Activated naive CD4-positive, alpha-beta T cell (primary cell): ENCODE data around the gene LHFPL4.
"Not testable (repeated sequence)": the region's sequence is repeated elsewhere in the genome, so short reads cannot be mapped to it uniquely, and the experiment has no call there.

Experiments
- DNase-seq, 4 experiments: peaks; one replicate each; lab custom pipeline; 2025; lab: John Stamatoyannopoulos, UW

Gene LHFPL4

DNA sequence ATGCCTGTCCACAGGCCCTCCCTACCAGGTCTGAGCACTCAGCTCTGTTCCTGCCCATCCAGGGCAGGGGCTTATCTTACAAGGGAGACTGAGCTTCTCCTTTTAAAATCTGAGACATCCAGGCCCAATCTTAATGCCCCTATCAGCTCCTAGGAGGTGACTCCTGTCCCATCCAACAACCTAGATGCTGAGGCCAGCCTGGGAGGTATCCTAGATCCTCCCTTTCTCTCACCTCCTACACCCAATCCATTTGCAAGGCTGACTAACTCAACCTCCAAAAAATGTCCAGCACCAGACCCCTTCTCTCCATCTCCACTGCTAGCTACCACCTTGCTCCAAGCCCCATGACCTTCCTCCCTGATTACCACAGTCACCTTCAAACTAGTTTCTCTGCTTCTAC, 17.4 kb downstream of the LHFPL4 start:
- no peak for DNase-seq

DNA sequence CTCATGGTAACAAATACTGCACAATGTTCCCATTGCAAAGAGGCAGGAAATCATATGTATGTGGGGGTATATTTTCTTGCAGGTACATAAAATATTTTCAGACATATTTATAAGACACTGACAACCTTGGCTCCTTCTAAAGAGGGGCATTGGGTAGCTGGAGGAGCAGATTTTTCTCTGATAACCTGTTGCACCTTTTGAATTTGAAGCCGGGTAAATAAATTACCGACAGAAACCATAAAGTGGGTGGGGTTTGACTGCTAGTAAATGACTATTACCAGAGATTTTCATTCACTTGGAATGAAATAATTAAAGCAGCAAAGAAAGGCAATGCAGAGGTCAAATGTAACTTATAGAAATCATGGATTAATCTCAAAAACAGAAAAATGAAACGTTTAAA, 19.2 kb downstream of the LHFPL4 start:
- no peak for DNase-seq

DNA sequence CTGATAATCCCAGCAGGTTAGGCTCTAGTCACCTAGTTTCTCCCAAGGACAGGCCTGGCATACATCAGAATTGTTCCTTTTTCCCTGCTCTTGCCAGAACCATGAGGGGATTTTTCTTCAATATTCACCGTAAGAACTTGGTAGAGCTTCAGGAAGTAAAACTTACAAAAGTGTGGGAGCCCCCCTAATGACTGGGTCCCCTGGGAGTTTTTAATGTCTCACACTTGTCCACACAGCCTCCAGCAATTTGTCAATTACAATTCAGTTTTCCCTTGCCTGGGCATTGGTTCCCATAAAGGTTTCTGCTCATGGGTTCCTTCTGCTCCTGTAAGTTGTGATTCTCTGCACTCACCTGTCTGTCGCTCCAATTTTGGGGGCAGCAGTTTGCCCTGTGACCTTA, 28.5 kb downstream of the LHFPL4 start:
- no peak for DNase-seq

DNA sequence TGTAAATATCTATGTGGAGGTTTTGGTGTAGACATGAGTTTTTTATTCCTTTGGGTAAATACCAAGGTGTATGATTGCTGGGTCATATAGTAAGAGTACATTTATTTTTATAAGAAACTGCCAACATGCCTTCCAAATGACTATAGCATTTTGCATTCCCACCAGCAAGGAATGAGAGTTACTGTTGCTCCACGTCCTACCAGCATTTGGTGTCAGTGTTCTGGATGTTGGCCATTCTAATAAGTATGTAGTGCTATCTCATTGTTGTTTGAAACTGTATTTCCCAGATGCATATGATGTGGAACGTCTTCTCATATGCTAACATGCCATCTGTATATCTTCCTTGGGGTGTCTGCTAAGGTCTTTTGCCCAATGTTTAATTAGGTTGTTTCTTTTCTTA, 38.7 kb downstream of the LHFPL4 start:
- DNase-seq, result no peak

DNA sequence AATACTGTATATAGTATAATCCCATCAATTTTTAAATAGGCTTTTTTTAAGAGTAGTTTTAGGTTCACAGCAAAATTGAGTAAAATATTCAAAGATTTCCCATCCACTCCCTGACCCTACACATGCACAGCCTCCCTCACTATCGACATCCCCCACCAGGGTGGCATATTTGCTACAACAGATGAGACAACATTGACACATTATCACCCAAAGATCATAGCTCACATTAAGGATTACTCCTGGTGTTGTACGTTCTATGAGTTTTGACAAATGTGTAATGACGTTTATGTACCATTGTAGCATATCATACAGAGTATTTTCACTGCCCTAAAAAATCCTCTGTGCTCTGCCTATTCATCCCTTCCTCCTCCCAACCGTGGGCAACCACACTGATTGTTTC, 39.3 kb downstream of the LHFPL4 start:
- no peak for DNase-seq

DNA sequence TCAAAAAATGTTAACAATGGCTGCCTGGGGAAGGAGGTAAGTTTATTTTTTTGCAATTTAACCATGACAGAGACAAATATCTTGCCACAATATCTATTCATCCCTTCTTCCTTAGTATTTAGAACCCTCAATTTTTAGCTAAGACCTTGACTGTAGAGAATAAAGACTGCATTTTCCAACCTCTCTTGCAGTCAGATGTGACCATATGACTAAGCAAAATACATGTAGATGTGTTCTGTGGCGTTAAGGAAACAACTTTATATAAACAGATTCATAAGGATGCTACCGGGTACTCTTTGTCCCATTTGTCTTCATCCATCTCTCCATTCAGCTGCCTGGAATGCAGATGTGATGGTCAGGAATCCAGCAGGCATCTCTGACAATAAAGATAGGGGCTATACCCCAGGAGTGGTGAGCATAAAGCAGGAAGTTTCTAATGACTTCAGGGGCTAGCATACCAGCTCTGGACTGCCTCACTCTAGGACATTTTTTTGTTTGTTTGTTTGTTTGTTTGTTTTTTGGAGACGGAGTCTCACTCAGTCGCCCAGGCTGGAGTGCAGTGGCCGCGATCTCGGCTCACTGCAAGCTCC, 41.1 kb downstream of the LHFPL4 start:
- no peak for DNase-seq

DNA sequence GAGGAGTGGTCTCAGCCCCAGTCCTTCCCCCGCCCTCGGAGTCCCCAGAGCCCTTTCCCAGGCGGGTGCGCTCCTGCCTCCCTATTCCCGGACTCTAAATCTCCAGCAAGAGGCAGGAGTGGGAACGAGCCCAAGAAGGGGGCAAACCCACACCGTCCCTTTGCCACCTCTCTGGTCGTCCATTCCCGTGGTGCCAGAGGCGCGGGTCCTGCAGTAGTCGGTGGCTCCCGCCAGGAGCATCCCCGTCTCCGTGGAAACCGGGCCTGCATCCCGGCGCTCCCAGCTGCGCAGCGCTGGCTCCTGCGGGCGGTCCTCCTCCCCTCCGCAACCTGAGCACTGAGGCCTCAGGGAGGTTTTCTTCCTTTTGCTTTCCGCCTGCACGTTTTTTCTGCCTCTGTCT, 44.8 kb downstream of the LHFPL4 start:
- DNase-seq, result no peak

DNA sequence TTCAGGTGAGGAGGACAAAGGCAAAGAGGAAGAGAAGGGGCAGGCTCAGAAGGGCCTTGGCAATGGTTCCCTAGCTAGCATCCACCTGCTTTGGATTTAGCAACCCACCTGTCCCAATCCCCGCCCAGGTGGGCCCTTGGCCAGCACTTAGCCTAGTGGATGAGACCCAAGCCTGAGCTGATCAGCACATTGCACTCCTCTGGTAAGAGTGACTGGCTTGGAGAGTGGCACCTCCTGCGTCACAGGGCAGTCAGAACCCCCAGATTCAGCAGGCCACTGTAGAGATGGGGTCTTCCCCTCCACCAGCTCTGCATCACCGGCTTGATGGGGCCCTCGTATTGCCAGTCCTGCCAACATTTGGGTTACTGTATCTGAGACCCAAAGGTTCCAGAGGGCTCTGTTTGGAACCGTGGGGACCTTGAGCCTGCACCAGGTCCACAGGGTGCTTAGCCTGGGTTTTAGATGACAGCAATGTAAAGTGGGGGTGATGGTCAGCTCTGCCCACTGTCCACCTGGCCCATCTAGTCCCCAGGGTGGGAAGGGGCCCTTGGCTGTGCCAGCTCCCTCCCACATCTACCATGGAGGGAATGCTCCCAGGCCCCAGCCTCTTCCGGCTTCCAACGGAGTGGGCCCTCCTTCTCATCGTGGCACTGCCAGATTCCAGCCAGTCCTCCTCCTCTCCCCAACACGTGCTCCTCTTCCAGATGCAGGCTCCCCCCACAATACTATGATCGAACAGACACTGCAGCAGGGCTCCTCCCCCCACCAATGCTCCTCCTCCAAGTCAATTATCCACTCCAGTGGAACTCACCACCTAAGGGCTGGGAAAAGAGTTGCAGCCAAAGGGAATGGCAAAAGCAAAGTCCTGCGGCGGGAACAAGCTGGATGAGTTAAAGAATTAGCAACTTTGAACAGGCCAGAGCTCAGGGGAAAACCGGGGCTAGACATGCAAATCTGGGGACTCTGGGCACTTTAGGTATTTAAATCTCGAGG, 45.7 kb downstream of the LHFPL4 start:
- DNase-seq, result no peak

DNA sequence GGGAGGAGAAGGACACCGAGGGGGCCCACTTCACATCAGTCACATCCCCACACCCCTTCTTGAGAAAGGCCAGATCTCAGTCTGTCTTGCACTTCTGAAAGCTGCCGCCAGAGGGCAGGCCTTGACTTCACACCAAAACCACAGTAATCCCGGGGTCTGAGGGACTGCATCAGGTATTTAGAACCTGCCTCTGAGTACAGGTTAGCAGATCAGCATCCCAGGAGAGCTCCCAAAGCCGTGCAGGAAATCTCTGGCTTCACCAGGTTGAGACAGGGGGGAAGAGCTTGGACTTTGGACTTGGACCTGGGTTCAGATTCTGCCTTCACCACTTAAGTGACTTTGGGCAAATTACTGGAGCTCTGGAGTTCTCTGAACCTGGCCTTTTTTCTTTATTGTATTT, 50.3 kb downstream of the LHFPL4 start:
- DNase-seq, result peak; percentile 32 to 66 (median 58)

DNA sequence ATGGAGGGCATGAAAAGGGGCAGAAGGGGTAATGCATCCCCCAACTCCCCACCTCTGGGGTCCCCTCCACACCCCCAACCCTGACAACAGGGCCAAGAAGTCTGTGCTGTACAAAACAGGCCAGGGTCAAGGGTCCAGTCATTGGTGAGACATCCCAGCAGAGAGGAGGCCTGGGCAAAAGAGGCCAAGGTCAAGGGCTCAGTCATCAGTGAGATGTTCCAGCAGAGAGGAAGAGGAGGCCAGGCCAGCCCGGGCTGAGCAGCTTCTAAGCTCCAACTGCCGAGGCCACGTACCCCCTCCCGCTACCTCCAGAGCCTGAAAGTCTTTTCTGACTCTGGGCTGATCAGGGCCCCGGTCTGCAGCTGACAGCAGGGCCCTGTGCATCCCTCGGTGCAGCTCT, 52.4 kb downstream of the LHFPL4 start:
- no peak for DNase-seq

DNA sequence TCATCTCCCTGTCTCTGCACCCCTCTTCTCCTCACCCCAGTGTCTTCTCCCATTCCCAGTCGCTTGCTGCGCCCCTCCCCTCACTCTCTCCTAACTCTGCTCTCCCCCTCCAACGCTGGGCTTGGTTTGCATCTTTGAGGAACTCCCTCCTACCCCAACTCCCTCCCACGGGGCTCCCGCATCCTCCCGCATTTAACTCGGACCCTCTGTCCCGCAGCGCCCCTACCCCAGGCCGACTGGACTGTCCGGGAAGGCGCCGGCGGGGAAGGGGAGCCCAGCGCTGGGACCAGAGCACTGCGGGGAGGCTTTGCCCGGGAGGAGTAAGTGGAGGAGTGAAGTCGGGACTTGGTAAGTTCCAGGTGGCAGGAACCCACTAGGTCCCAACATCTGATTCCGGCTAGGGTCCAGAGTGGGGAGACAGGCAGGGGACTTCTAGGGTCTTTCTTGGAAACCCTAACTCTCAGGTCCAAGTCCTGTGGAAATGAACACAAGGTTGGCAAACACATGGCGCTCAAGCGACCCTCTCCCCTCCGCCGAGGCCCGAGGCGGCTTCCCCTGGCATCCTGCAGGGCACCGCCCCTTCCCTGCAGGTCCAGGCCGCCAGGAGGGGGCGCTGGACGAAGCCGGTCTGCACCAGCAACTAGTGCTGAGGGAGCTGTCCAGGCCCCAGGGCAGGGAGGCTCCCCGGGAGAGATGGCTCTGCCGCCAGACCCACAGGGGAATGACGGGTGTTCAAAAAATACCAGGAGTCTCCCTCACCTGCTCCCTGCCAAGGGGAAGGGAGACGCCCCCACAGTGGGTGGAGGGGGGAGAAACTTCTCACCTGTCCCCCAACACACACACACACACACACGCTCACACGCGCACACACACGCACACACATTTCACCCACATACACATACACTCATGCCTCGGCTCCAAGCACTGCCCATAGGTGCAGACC, 53.2 kb downstream of the LHFPL4 start:
- peak; percentile 9 to 53 (median 38) for DNase-seq

DNA sequence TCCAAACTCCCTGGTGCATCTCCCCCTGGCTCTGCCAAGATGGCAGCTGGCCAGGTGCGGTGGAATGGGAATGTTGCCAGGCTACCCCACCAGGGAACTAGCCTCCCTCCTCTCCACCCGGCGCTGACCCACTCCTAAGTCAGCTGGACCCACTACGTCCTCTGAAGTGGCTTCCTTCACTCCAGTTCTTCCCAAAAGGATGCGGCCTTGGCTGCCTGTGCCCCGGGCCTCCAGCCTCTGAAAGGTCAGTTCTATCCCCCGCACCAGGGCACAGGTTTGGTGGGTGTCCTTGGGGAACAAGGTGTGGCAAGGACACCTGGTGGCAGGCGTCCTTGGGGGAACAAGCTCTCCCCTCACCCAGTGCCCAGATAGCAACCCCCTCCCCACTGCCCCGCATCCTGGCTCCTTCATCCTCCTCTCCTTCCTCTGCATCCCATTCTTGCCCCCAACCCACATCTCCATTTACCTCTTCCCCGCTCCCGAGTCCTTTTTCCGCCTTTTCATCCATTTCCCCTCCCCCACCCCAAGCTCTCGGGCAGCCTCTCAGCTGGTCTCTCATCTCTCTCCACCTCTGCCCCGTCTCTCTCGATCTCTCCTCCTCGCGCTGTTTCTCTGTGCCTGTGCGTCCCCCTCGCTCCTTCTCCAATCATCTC, 54.0 kb downstream of the LHFPL4 start:
- DNase-seq, result no peak

DNA sequence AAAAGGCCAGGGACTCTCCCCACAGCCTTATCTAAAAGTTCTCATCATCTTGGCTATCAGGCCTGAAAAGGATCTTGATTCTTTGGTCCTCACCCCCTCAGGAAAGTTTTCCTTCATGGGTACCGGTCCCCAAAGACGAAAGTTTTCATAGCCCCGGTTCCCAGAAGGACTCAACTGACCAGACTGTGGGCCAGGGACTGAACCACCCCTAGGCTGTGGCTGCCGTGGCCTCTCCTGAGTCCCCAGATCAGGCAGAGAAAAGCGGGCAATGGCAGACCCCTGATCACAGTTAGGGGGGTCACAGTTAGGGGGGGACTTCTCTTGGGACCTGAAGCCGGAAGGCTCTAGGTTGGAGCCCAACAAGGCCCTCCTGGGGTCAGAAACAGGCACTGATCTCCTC, 54.8 kb downstream of the LHFPL4 start:
- DNase-seq, result no peak

DNA sequence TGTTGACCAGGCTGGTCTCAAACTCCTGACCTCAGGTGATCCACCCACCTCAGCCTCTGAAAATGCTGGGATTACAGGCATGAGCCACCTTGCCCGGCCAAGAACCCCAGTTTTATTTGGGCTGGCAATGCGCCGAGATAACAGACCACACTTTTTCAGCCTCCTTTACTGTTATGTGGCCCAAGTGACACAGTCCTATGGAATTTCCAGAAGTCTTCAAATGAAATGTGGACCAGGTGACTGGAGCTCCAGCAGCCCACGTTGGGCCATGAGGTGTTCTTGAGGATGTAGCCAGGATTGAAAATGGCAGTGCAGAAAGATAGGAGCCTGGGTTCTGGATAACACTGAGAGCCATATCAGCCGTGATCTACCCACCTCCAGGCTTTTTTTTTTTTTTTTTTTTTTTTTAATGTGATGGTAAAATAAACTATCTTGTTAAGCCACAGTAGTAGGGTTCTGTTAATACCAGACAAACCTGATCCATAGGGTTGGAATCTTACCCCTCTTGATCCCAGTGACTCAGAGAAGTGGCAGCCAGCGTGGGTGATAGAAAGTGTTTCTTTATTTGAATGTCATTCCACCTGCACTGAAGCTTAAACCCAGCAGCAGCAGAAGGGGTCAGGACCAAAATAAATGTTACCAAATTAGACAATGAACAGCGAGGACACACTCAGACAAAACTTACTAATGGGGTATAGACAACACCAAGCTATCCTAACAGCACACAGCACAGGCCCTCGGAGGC, 55.6 kb downstream of the LHFPL4 start:
- no peak for DNase-seq

DNA sequence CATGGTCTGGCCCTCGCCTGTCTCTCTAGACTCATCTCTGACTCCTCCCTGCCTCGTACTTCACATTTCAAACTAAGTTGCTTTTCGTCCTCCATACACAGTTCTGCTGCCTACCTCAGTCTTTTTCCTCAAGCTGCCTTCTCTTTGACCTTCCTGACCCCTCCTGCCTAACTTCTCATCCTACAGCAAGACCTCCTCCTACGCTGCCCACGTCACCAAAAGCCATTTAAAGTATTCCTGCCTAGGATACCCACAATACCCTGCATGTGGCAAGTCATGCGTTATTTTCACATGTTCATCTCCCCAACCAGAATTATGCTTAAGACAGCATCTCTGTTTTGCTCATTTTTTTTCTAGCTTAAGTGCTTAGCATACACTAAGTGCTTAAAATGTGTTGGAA, 56.7 kb downstream of the LHFPL4 start:
- DNase-seq, result no peak

DNA sequence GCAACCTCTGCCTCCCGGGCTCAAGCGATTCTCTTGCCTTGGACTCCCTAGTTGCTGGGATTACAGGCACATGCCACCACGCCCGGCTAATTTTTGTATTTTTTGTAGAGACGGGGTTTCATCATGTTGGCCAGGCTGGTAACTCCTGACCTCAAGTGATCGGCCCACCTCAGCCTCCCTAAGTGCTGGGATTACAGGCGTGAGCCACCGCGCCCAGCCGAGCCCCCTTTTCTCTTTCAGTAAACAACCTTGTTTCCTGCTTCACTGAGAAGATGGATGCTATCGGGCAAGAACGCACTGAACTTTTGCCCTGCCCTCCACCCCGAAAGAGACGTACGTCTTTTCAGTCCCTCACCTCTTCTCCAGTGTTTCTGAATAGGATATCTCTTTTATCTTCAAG, 59.6 kb downstream of the LHFPL4 start:
- not testable (repeated sequence) for DNase-seq

DNA sequence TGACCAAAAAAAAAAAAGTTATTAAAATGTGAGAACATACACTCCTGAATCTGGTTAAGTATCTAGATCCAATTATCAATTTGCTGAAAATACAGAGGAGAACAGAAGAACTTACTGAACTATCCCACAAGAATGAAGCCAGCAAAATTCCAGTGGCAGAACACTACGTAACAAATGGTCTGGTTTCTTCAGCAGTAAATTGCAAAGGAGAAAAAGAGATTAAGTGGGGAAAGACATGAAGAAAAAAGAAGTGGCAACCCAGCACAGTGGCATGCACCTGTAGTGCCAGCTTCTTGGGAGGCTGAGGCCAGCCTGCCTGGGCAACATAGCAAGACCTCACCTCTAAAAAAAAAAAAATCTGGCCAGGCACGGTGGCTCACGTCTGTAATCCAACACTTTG, 62.1 kb downstream of the LHFPL4 start:
- DNase-seq, result no peak

DNA sequence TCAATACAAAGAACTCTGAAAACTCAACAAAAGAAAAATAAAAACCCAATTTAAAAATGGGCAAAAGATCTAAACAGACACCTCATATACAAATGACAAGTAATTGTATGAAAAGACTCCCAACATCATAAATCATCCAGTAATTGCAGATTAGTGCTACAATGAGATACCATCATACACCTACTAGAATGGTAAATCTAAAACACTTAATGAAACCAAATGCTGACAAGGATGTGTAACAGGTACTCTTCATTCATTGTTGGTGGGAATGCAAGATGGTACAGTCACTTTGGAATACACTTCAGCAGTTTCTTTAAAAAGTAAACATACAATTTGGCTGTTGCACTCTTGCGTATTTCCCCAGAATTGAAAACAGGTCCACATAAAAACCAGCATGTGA, 68.4 kb downstream of the LHFPL4 start:
- no peak for DNase-seq

DNA sequence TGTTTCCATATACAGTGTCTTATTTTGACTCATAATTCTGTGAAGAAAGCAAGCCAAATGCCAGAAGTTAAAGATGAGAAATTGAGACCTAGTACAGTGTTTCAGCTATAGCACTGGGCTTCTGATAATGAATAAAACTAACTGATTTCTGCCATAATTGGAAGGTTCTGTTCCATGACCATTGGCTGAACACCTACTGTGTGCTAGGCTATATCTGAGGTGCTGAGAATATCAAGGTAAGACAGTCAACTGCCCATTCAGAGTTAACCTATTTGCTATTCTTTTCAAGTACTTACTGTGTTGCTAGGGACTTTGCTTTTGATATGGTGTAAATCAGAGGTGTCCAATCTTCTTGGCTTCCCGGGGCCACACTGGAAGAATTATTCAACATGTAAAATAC, 73.4 kb downstream of the LHFPL4 start:
- DNase-seq, result no peak

DNA sequence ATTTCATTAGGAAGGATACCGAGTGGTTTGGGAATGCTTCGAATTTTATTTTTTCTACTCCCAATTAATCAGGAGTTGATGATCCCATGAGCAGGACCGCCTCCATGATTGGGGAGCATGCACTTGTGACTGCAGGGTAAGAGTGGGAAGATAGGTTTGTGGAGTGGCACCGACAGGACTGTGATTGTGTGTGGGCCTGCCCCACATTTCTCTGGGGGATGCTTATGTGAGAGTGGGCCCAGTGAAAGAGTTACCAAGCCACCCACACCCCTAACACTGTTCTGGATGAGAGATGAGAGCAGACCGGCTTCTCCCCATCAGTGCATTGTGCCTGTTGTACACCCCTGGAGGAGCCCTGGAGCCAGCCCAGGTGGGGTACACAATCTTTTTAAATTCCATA, 76.7 kb downstream of the LHFPL4 start:
- DNase-seq, result no peak

DNA sequence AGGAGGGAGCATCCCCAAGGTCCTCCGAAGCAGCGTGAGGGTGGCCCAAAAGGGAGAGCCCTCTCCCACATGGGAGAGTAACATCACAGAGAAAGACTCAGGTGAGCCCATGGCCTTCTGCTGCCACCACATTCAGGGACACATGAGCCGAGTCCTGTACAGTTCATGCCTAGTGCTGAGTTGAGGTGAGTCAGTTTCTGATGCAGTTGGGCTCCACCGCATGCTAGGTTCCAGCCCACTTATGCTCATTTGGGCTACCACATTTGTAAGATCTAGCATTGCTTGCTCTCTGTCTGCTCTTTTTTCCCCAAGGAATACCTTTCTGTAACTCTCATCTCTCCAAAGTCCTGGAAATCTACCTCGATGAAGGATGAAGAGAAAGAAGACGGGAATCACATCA, 79.1 kb downstream of the LHFPL4 start:
- no peak for DNase-seq
